ENCODE results near the gene PPP1R3F. TPM values are rescaled to one million over a fixed set of nuclear protein-coding genes. Genes with fewer than 3 reads are reported as not detected.
"Not testable (repeated sequence)": the region's sequence is repeated elsewhere in the genome, so short reads cannot be mapped to it uniquely, and the experiment has no call there.

PPP1R3F gene
- total RNA-seq, 1 donor from 2014 or later, result 7.4 TPM

GRCh38 chrX:49286581-49286980 lies 17.0 kb downstream of the PPP1R3F start:
- intact Hi-C loops (cut with micrococcal nuclease), result no loop called here
- H3K27ac Mint-ChIP-seq, result no peak overlapping the region
- no peaks in the 10 kb centered on the region for H3K27me3 Mint-ChIP-seq
- no peaks in the 10 kb centered on the region for H3K4me1 Mint-ChIP-seq
- ChIA-PET CTCF (no interaction called here), POLR2A (no interaction called here)
- H3K9me3 Mint-ChIP-seq, result no peaks in the 10 kb centered on the region
- DNase-seq, result no peak
- no peak for ATAC-seq (ENCODE audit: low read depth)
- H3K4me3 Mint-ChIP-seq, result no peak overlapping the region
- no peak for TF ChIP-seq CTCF (IDR thresholded peaks at IDR 0.05)
- H3K36me3 Mint-ChIP-seq (ENCODE audit: low read depth), result no peaks in the 10 kb centered on the region

- TF ChIP-seq CTCF (IDR thresholded peaks at IDR 0.05), result no peak
- Mint-ChIP-seq H3K4me1 (no peaks in the 10 kb centered on the region), H3K9me3 (no peaks in the 10 kb centered on the region), H3K27ac (no peak overlapping the region), H3K4me3 (no peak overlapping the region), H3K27me3 (no peaks in the 10 kb centered on the region), H3K36me3 (ENCODE audit: low read depth) (no peaks in the 10 kb centered on the region)
- ChIA-PET POLR2A (no interaction called here), CTCF (no interaction called here)
- ATAC-seq (ENCODE audit: low read depth) (no peak), DNase-seq (no peak)
- intact Hi-C loops (cut with micrococcal nuclease), result no loop called here
These were observed 18.1 kb downstream of the PPP1R3F start for GRCh38 chrX:49287665-49288064.

- CTCF ChIA-PET, result no interaction called here
- Mint-ChIP-seq H3K4me3 (no peak overlapping the region), H3K27me3 (no peaks in the 10 kb centered on the region), H3K27ac (no peak overlapping the region), H3K4me1 (no peaks in the 10 kb centered on the region), H3K36me3 (ENCODE audit: low read depth) (no peaks in the 10 kb centered on the region), H3K9me3 (no peaks in the 10 kb centered on the region)
- intact Hi-C loops (cut with micrococcal nuclease), result no loop called here
- POLR2A ChIA-PET, result no interaction called here
- ATAC-seq (ENCODE audit: low read depth) (no peak), DNase-seq (no peak)
- TF ChIP-seq CTCF (IDR thresholded peaks at IDR 0.05), result no peak
These were observed 20.6 kb downstream of the PPP1R3F start for GRCh38 chrX:49290215-49290614.

- Mint-ChIP-seq H3K36me3 (ENCODE audit: low read depth) (no peaks in the 10 kb centered on the region), H3K27ac (no peak overlapping the region), H3K27me3 (peaks cover under 1% of the 10 kb centered on the region), H3K4me3 (no peak overlapping the region), H3K9me3 (no peaks in the 10 kb centered on the region), H3K4me1 (no peaks in the 10 kb centered on the region)
- TF ChIP-seq CTCF (IDR thresholded peaks at IDR 0.05), result no peak
- intact Hi-C loops (cut with micrococcal nuclease), result no loop called here
- peak; percentile 67 for ATAC-seq (ENCODE audit: low read depth)
- POLR2A ChIA-PET, result no interaction called here
- CTCF ChIA-PET, result no interaction called here
- DNase-seq, result peak; percentile 19
These were observed 22.2 kb downstream of the PPP1R3F start for GRCh38 chrX:49291615-49292337.

GRCh38 chrX:49292400-49293362 lies 23.1 kb downstream of the PPP1R3F start:
- ATAC-seq (ENCODE audit: low read depth) (no peak), DNase-seq (no peak)
- Mint-ChIP-seq H3K4me1 (no peaks in the 10 kb centered on the region), H3K27me3 (peaks cover 1% of the 10 kb centered on the region), H3K36me3 (ENCODE audit: low read depth) (no peaks in the 10 kb centered on the region), H3K4me3 (no peak overlapping the region), H3K27ac (no peak overlapping the region), H3K9me3 (no peaks in the 10 kb centered on the region)
- intact Hi-C loops (cut with micrococcal nuclease), result no loop called here
- ChIA-PET CTCF (no interaction called here), POLR2A (no interaction called here)
- no peak for TF ChIP-seq CTCF (IDR thresholded peaks at IDR 0.05)

- H3K36me3 Mint-ChIP-seq (ENCODE audit: low read depth); ATAC-seq (ENCODE audit: low read depth); H3K27me3 Mint-ChIP-seq; DNase-seq; intact Hi-C loops (cut with micrococcal nuclease); CTCF ChIA-PET; H3K27ac Mint-ChIP-seq; H3K4me1 Mint-ChIP-seq; POLR2A ChIA-PET; H3K4me3 Mint-ChIP-seq; H3K9me3 Mint-ChIP-seq: not testable (repeated sequence)
These were observed 29.7 kb downstream of the PPP1R3F start for GRCh38 chrX:49299293-49299692.
